Neural crest cell (in vitro differentiated cells): ENCODE measurements around the gene KIF19. TPM values are rescaled to one million over a fixed set of nuclear protein-coding genes. Genes with fewer than 3 reads are reported as not detected.

Source experiments
- DNase-seq: peaks from one replicate; pipeline ENCODE4 v3.0.0; 2021; ENCODE audit warnings: low read depth, mixed read lengths, low spot score
- H3K27ac Mint-ChIP-seq: one replicate; pipeline ENCODE4 v1.8.0; 2021; ENCODE audit warnings: mild to moderate bottlenecking, mixed read lengths; ENCODE audit not compliant: unreplicated experiment
- H3K27me3 Mint-ChIP-seq: 2 replicates; pipeline ENCODE4 v1.8.0; 2021; ENCODE audit warnings: low read depth, mild to moderate bottlenecking, mixed read lengths
- H3K36me3 Mint-ChIP-seq: 2 replicates; pipeline ENCODE4 v1.8.0; 2021; ENCODE audit warnings: low read depth, mild to moderate bottlenecking, mixed read lengths
- H3K4me1 Mint-ChIP-seq: 2 replicates; pipeline ENCODE4 v1.8.0; 2021; ENCODE audit warnings: mixed read lengths
- H3K4me3 Mint-ChIP-seq: one replicate; pipeline ENCODE4 v1.8.0; 2021; ENCODE audit warnings: mild to moderate bottlenecking, mixed read lengths
- H3K9me3 Mint-ChIP-seq: 2 replicates; pipeline ENCODE4 v1.8.0; 2021; ENCODE audit warnings: mixed read lengths
- total RNA-seq: library from RNA; stranded (reverse); gene quantifications from 2 replicates; pipeline ENCODE4 v1.2.1, GENCODE V29; 2021
- TF ChIP-seq, protein P1 (sequence below): fragments of 200-600 bp; sonication (generic); conservative IDR thresholded peaks from 2 replicates; pipeline ENCODE4 v1.5.0; 2021; ENCODE audit warnings: antibody characterized with exemption, mild to moderate bottlenecking

KIF19 gene
- total RNA-seq, 1 donor from 2014 or later = 0.63 TPM

- Mint-ChIP-seq H3K4me3 (no peak overlapping the region), H3K9me3 (no peaks in the 10 kb centered on the region), H3K4me1 (no peaks in the 10 kb centered on the region), H3K27ac (no peak overlapping the region), H3K27me3 (no peaks in the 10 kb centered on the region), H3K36me3 (no peaks in the 10 kb centered on the region)
- TF ChIP-seq, protein P1, sequence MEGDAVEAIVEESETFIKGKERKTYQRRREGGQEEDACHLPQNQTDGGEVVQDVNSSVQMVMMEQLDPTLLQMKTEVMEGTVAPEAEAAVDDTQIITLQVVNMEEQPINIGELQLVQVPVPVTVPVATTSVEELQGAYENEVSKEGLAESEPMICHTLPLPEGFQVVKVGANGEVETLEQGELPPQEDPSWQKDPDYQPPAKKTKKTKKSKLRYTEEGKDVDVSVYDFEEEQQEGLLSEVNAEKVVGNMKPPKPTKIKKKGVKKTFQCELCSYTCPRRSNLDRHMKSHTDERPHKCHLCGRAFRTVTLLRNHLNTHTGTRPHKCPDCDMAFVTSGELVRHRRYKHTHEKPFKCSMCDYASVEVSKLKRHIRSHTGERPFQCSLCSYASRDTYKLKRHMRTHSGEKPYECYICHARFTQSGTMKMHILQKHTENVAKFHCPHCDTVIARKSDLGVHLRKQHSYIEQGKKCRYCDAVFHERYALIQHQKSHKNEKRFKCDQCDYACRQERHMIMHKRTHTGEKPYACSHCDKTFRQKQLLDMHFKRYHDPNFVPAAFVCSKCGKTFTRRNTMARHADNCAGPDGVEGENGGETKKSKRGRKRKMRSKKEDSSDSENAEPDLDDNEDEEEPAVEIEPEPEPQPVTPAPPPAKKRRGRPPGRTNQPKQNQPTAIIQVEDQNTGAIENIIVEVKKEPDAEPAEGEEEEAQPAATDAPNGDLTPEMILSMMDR = no peak
- DNase-seq = no peak
Observed at GRCh38 chr17:74392848-74393247, 66.8 kb downstream of the KIF19 start.

- Mint-ChIP-seq H3K27me3 (no peaks in the 10 kb centered on the region), H3K27ac (no peak overlapping the region), H3K4me3 (no peak overlapping the region), H3K36me3 (no peaks in the 10 kb centered on the region), H3K4me1 (no peaks in the 10 kb centered on the region), H3K9me3 (no peaks in the 10 kb centered on the region)
- TF ChIP-seq, protein P1 = no peak
- DNase-seq = no peak
Observed at GRCh38 chr17:74393346-74393942, 67.4 kb downstream of the KIF19 start.

GRCh38 chr17:74394275-74394950 is 68.4 kb downstream of the KIF19 start:
- H3K9me3 Mint-ChIP-seq = no peaks in the 10 kb centered on the region
- peak overlapping the region; percentile 66 for H3K27ac Mint-ChIP-seq
- H3K4me1 Mint-ChIP-seq = no peaks in the 10 kb centered on the region

DNA sequence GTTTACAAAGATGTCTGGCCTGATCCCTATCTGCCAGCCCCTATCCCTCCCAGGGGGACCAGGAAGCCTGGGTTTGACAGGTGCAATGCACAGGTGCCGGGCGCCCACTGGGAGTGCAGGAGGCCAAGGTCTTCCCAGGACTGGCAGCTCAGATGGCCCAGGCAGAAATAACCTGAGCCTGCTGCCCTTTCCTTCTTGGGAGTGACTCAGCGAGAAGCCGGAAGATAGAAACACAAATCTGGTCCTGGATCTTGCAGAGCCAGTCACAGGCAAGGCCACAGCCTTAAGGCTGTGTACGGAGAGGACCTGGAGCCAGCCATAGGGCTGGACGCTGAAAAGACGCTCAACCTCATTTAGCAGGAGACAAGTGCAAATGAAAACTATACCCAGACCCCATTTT is 69.0 kb downstream of the KIF19 start:
- TF ChIP-seq, protein P1 = no peak
- Mint-ChIP-seq H3K27me3 (no peaks in the 10 kb centered on the region), H3K27ac (peak overlapping the region; percentile 66), H3K4me1 (no peaks in the 10 kb centered on the region), H3K36me3 (no peaks in the 10 kb centered on the region), H3K9me3 (no peaks in the 10 kb centered on the region), H3K4me3 (no peak overlapping the region)
- no peak for DNase-seq

More at GRCh38 chr17:74394275-74394950, 68.4 kb downstream of the KIF19 start:
- H3K36me3 Mint-ChIP-seq = no peaks in the 10 kb centered on the region
- H3K4me3 Mint-ChIP-seq = no peak overlapping the region
- H3K27me3 Mint-ChIP-seq = no peaks in the 10 kb centered on the region
- no peak for DNase-seq
- TF ChIP-seq, protein P1 = no peak

GRCh38 chr17:74396567-74396966 is 70.5 kb downstream of the KIF19 start:
- no peak for DNase-seq
- Mint-ChIP-seq H3K27ac (no peak overlapping the region), H3K4me1 (no peaks in the 10 kb centered on the region), H3K4me3 (no peak overlapping the region), H3K36me3 (no peaks in the 10 kb centered on the region), H3K9me3 (no peaks in the 10 kb centered on the region), H3K27me3 (no peaks in the 10 kb centered on the region)
- TF ChIP-seq, protein P1 = no peak
